Activated naive CD8-positive, alpha-beta T cell (primary cell): ENCODE results near the gene DUOXA1.

Experiments used
- H3K27ac Mint-ChIP-seq: one replicate; pipeline ENCODE4 v1.8.0; 2021; ENCODE audit warnings: mixed read lengths
- H3K27me3 Mint-ChIP-seq: one replicate; pipeline ENCODE4 v1.8.0; 2021; ENCODE audit warnings: mixed read lengths
- H3K36me3 Mint-ChIP-seq: one replicate; pipeline ENCODE4 v1.8.0; 2021; ENCODE audit warnings: mixed read lengths
- H3K4me1 Mint-ChIP-seq: one replicate; pipeline ENCODE4 v1.8.0; 2021; ENCODE audit warnings: low read depth, mixed read lengths
- H3K4me3 Mint-ChIP-seq: one replicate; pipeline ENCODE4 v1.8.0; 2021; ENCODE audit warnings: mild to moderate bottlenecking, mixed read lengths
- H3K9me3 Mint-ChIP-seq: one replicate; pipeline ENCODE4 v1.8.0; 2021; ENCODE audit warnings: low read depth, mixed read lengths

The DUOXA1 gene

DNA sequence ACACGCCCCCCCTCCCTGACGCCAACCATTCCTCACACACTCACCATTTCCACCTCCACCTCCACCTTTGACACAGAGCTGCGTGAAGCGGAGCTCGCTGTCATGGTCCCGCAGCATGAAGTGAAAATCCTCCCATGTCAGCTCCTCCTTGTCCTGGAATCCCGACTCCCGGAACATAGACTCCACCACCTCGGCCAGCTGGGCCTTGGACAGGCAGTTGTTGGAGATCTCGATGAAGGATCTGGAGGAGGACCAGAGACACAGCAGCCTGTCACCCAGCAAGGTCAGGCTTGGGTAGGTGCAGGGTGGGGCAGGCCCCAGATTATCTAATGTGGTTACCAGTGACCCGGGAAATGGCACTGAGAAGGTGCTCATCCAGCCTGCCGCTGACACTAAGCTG, 27.9 kb downstream of the DUOXA1 start:
- H3K4me3 Mint-ChIP-seq: no peak overlapping the region
- no peaks in the 10 kb centered on the region for H3K9me3 Mint-ChIP-seq
- H3K27me3 Mint-ChIP-seq: peaks cover 4% of the 10 kb centered on the region

DNA sequence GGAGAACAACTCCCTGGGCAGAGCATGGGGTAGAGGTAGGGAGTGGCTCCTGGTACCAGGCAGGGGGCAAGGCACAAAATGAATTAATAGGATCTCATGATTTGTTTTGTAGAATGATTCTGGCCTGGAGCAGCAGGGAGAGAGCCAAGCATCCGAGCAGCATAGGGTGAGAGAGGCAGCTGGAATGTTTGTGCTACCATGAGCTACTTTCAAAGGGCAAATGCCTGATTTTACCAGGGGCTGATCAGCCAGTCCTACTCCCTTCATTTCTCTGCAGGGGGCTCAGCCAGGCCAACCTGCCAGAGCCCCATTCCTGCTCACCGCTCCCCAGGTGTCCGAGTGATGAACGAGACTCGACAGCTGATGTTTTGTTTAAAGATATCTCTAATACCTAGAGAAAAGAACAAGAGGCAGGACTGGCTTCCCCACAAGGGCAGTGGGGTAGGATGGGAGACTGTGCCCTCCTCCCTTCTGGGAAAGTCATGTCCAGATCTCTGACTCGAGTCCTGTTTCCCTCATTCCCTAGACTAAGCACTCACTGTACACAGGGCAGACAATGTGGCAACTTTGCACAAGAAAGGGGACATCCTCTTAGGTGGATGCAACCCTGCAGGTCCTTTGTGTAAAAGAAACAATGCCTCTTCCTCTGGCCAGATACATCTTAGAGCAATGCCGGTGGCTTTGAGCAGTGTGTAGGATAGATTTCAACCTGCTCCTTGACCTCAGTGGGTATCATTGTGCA, 28.6 kb downstream of the DUOXA1 start:
- Mint-ChIP-seq H3K9me3 (no peaks in the 10 kb centered on the region), H3K27me3 (peaks cover 4% of the 10 kb centered on the region), H3K4me3 (no peak overlapping the region), H3K36me3 (no peaks in the 10 kb centered on the region), H3K4me1 (no peaks in the 10 kb centered on the region), H3K27ac (no peak overlapping the region)

More for the DNA sequence above, 27.9 kb downstream of the DUOXA1 start:
- H3K36me3 Mint-ChIP-seq: no peaks in the 10 kb centered on the region
- no peaks in the 10 kb centered on the region for H3K4me1 Mint-ChIP-seq
- no peak overlapping the region for H3K27ac Mint-ChIP-seq

DNA sequence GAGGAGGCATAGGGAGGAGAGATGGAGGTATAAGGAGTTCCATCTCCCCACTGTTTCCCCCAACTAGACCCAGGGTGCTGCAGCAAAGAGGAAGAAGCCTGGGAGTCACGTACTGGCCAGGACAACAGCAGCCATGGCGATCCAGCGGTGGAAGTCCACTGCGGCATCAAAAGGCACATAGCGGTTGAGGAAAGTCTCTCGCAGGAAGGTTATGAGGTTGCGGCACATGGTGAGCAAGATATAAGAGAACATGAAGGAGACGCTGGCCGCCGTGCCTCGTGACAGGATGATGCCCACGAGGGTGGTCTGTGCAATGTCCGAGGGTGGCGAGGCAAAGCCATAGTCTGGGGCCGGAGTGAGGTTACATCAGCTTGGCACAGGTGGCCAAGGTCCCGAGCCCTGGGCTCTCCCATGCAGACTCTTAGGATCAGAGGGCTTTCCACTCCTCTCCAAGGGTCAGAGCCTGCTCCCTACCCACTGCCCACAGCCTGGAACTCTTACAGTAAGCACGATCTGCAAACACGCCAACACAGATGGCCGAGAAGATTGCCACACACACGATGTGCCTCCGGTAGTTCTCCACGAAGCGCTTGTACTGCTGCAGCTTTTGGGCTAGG, 30.0 kb downstream of the DUOXA1 start:
- no peak overlapping the region for H3K4me3 Mint-ChIP-seq

DNA sequence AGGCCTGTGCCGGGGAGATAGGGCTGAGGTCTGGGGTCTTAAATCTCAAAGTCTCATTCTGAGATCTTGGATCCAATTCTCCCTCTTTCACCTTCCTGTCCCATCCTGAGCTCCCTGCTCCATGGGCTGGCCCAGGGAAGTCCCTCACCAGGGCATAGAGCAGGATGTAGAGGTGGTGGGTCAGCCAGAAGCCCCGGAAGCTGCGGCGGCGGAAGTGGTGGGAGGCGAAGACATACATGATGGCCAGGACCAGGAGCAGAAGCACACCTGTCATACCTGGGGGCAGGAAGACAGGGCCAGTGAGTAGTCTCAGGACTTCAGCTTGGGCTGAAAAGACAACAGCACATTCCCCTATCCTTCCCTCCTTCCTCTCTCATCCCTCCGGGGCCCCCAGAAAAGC, 32.2 kb downstream of the DUOXA1 start:
- Mint-ChIP-seq H3K36me3 (no peaks in the 10 kb centered on the region), H3K4me1 (no peaks in the 10 kb centered on the region)

More for the DNA sequence above, 30.0 kb downstream of the DUOXA1 start:
- H3K9me3 Mint-ChIP-seq: no peaks in the 10 kb centered on the region
- no peaks in the 10 kb centered on the region for H3K36me3 Mint-ChIP-seq
- H3K27ac Mint-ChIP-seq: no peak overlapping the region
- H3K4me1 Mint-ChIP-seq: no peaks in the 10 kb centered on the region
- no peaks in the 10 kb centered on the region for H3K27me3 Mint-ChIP-seq

DNA sequence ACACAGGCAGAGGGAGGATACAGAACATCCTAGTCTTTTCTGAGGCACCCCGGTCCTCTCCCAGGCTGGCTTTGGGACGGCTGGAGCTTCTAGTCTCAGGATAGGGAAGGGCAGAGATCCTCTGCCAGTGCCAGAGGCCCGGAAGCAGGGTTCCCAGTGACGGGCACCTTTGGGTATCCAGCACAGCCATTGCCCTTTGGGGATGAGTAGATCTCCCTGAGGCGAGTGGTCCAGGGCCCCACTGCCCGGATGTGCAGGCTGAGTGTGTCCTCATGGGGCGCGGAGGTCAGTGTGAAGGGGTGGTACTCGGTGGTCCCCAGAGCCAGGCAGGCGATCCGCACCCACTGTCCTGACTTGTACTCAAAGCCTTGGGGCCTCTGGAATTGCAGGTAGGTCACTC, 34.0 kb downstream of the DUOXA1 start:
- Mint-ChIP-seq H3K4me1 (no peaks in the 10 kb centered on the region), H3K27ac (no peak overlapping the region), H3K36me3 (no peaks in the 10 kb centered on the region), H3K4me3 (no peak overlapping the region), H3K27me3 (peaks cover 7% of the 10 kb centered on the region), H3K9me3 (no peaks in the 10 kb centered on the region)

More for the DNA sequence above, 32.2 kb downstream of the DUOXA1 start:
- H3K27me3 Mint-ChIP-seq: no peaks in the 10 kb centered on the region
- no peak overlapping the region for H3K27ac Mint-ChIP-seq
- H3K4me3 Mint-ChIP-seq: no peak overlapping the region
- no peaks in the 10 kb centered on the region for H3K9me3 Mint-ChIP-seq

DNA sequence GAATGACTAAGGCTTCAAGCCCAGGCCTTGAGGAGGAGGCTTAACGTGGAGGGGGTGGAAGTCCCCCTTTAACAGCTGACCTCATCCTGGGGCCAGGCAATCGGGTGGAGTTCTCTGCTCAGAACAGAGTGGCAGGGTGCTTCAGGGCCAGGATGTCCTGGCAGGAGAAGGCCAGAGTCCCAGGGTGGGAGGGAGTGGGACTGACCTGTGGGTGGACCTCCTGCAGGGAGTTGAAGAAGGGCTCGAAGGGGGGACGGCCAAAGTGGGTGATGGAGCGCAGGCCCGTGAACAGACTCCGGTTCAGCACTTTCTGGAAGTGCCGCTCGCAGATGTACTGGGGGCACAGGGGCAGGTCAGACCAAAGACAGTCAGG, 35.3 kb downstream of the DUOXA1 start:
- H3K4me1 Mint-ChIP-seq: no peaks in the 10 kb centered on the region
- no peaks in the 10 kb centered on the region for H3K36me3 Mint-ChIP-seq
- H3K27ac Mint-ChIP-seq: no peak overlapping the region
- no peak overlapping the region for H3K4me3 Mint-ChIP-seq
- peaks cover 9% of the 10 kb centered on the region for H3K27me3 Mint-ChIP-seq
- no peaks in the 10 kb centered on the region for H3K9me3 Mint-ChIP-seq

DNA sequence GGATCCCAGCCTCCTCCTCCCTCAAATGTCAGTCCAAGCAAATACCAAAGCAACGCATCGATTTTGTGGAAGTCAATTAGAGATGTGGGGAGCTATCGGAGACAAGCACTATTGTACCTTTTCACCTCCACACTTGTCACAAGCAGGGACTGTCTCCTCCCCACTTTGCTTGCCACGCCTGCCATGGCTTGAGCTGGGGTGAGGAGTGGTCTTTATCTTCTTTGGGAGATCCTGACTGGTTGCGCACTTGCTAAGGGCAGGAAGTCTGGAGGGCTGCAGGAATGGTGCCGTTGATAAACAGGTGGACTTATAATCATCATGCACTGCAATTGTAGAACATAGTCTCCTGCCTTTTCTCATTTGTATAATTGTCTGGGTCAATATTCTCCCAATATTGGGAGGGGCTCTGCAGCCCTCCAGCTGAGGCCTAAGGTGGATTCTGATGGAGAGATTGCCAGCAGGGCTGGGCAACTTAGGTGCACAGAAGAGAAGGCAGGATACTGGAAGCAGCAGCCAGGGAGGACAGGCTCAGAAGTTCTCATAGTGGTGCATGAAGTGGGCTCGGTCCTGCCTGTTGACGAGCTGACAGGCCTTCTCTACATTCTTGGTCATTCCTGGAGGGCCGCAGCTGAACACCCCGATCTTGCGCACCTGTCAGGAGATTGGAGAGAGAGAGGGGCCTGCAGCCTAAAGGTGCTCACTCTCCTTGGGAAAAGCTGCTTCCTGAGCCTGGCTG, 35.9 kb downstream of the DUOXA1 start:
- Mint-ChIP-seq H3K4me1 (no peaks in the 10 kb centered on the region), H3K27ac (no peak overlapping the region), H3K36me3 (no peaks in the 10 kb centered on the region), H3K27me3 (peaks cover 9% of the 10 kb centered on the region), H3K9me3 (no peaks in the 10 kb centered on the region), H3K4me3 (no peak overlapping the region)

DNA sequence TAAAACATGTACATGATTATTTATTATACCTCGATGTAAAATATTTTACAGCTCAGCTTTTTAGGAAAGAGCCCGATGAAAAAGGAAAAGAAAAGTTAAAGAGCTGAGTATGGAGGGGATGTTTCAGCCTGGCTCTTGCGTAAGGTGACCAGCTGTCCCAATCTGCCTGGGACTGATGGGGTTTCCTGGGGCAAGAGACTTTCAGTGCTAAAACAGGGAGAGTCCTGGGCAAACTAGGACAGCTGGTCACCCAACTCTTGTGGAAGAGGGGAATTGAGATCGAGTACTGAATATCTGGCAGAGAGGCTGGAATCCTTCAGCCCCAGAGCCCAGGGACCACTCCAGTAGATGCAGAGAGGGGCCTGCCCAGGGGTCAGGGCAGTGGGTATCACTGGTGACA, 36.7 kb downstream of the DUOXA1 start:
- Mint-ChIP-seq H3K27me3 (peaks cover 10% of the 10 kb centered on the region), H3K36me3 (no peaks in the 10 kb centered on the region), H3K9me3 (no peaks in the 10 kb centered on the region), H3K4me1 (no peaks in the 10 kb centered on the region), H3K27ac (no peak overlapping the region), H3K4me3 (no peak overlapping the region)

DNA sequence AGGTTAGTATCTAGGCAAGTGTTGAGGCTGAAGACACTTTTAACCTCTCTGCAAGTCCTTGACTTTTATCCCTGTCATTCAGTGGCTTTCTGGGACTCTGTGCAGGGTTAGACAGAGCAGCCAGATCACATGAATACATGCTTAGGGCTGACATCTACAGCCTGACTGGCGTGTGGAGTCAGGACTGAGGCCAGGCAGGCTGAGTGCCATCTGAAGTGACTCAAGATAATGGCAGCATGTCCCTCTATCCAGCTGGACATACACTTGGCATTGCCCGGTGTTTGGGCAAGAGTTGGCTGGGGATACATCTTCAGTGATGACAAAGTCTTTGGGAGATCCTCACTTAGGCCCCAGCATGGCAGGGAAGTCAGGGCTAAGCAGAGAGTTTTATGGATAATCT, 38.1 kb downstream of the DUOXA1 start:
- Mint-ChIP-seq H3K27me3 (peaks cover 18% of the 10 kb centered on the region), H3K4me3 (no peak overlapping the region), H3K27ac (no peak overlapping the region), H3K4me1 (no peaks in the 10 kb centered on the region), H3K36me3 (no peaks in the 10 kb centered on the region), H3K9me3 (no peaks in the 10 kb centered on the region)

DNA sequence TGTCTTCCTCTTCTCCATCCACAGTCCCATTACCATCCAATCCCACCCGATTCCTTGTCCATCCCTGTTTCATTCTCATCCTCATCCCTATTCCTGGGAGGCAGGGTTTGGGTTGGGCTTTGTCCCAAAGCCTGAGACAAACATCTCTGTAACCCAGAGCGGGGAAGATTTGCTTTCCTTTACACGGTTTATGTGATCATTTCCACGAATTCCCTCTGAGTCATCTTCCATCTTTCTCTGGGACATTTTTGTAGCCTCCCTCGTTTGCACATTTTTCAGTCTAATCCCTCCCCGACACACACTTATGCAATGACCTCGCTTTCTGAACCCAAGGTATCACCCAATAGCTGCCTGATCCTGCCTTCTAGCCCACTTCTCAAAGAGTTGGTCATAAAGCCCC, 38.5 kb downstream of the DUOXA1 start:
- no peak overlapping the region for H3K4me3 Mint-ChIP-seq

DNA sequence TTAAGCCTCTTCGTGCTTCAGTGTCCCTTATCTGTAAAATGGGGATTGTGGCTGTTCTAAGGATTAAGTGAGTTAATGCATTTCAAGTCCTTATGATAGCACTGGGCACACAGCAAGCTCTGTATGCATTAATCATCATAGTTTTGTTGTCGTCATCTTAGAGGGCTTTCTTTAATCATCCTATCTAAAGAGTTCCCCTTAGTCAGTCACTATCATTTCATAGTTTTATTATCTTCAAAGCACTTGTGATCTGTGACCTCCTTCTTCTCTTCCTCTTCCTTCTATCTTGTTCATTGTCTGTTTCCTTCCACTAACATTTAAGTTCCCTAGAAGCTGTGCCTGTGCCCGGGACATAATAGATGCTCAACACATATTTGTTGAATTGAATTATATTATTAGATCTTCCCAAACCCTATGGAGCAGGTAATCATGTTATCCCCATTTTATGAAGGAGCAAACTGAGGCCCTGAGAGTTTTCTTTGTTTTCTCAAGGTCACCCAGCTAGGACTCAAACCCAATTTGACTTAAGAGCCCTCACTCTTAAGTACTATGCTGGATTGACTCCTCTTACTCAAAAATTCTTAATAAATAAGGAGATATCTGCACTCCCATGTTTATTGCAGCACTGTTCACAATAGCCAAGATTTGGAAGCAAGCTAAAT, 39.8 kb downstream of the DUOXA1 start:
- H3K27me3 Mint-ChIP-seq: peaks cover 19% of the 10 kb centered on the region
- no peaks in the 10 kb centered on the region for H3K9me3 Mint-ChIP-seq
- no peaks in the 10 kb centered on the region for H3K4me1 Mint-ChIP-seq
- no peaks in the 10 kb centered on the region for H3K36me3 Mint-ChIP-seq
- no peak overlapping the region for H3K4me3 Mint-ChIP-seq
- H3K27ac Mint-ChIP-seq: no peak overlapping the region

More for the DNA sequence above, 38.5 kb downstream of the DUOXA1 start:
- Mint-ChIP-seq H3K27me3 (peaks cover 18% of the 10 kb centered on the region), H3K36me3 (no peaks in the 10 kb centered on the region), H3K4me1 (no peaks in the 10 kb centered on the region), H3K9me3 (no peaks in the 10 kb centered on the region), H3K27ac (no peak overlapping the region)

DNA sequence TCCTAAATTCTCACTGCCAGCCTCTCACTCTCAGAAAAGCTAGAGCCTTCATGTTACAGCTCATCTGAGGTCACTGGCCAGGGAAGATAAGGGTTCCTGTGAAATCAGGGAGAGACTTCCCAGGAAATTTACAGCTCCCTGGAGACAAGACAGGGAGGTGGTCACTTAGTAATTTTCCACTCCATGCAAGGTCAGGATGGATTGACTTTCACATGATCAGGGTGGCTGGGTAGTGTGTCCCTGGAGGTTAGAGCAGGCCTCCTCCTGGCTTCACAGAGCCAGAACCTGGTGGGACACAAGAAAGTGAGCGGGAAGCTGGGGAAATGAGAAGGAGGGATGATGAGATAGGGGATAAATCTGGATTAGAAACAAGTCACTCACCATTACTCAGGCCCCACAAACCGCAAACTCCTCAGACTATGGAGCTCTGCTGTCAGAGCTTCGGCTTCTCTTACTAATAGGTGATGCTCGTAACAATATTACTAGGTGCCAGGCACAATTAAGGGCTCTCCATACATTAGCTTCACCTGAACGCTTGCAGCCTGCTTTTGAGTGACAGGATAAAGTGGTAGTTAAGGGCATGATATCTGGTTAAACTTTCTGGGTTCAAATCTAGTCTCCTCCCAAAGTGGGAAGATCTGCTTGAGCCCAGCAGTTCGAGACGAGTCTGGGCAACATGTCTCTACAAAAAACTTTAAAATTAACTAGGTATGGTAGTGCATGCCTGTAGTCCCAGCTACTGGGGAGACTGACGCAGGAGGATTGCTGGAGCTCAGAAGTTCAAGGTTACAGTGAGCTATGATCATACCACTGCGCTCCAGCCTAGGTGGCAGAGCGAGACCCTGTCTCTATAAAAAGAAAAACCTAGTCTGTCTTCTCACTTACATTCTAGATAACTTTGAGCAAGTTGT, 40.6 kb downstream of the DUOXA1 start:
- no peaks in the 10 kb centered on the region for H3K4me1 Mint-ChIP-seq
- H3K27me3 Mint-ChIP-seq: peaks cover 19% of the 10 kb centered on the region
- H3K4me3 Mint-ChIP-seq: no peak overlapping the region
- H3K9me3 Mint-ChIP-seq: no peaks in the 10 kb centered on the region
- no peaks in the 10 kb centered on the region for H3K36me3 Mint-ChIP-seq
- H3K27ac Mint-ChIP-seq: no peak overlapping the region

DNA sequence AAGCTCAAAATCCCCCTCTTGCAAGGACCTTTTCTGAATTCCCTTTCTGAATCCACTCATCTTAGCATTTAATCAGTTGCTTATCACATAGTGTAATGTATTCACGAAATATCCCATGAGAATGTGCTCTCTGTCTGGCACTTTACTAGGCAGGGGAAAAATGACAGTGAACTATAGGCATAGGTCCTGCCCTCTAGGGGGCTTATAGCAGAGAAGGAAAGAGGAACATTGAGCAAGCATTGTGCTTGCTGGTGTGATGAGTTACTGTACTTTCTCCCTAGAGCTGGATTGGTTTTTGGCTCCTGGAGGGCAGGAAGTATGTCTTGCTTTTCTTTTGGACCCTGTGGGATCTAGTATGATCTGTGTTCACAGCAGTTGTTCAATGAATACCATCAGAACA, 42.2 kb downstream of the DUOXA1 start:
- H3K4me1 Mint-ChIP-seq: no peaks in the 10 kb centered on the region
- H3K4me3 Mint-ChIP-seq: no peak overlapping the region
- no peaks in the 10 kb centered on the region for H3K9me3 Mint-ChIP-seq
- H3K36me3 Mint-ChIP-seq: no peaks in the 10 kb centered on the region
- peaks cover 23% of the 10 kb centered on the region for H3K27me3 Mint-ChIP-seq
- H3K27ac Mint-ChIP-seq: no peak overlapping the region

DNA sequence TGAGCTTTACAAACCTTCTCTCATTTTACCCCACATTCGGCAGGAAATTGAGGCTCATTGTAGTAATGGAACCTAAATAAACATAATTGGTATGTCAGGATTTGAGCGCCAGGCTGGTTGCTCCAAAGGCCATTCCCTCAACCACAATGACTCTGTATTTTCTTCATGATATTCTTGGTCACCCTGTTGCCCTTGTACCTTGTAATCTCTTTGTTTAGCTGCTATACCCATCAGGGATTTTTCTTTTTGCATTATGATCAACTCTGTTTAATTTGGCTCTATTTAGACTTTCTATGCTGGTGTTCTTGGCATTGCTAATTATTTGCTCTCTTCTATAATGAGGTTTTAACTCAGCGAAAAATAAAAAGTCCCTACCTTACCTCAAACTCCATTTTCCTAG, 45.5 kb downstream of the DUOXA1 start:
- Mint-ChIP-seq H3K27me3 (peaks cover 14% of the 10 kb centered on the region), H3K4me3 (no peak overlapping the region), H3K4me1 (no peaks in the 10 kb centered on the region), H3K27ac (no peak overlapping the region), H3K36me3 (no peaks in the 10 kb centered on the region), H3K9me3 (no peaks in the 10 kb centered on the region)
